Measurements from ENCODE around the gene HCN1.
A peak's percentile ranks its signal among the peaks of the same experiment; 100 is the strongest.

HCN1 gene

GRCh38 chr5:45696206-45696836 lies at the start of gene HCN1:
Gene HCN1 (minus strand): TSS chr5:45696380.
- no peak for TF ChIP-seq POLR2A (IDR thresholded peaks at IDR 0.05; ENCODE audit: low read length)
- TF ChIP-seq GATA1 (IDR thresholded peaks at IDR 0.05; ENCODE audit: low read depth, low read length), result no peak
- DNase-seq, result peak; percentile 47 to 56

GRCh38 chr5:45741110-45741509 lies 44.9 kb upstream of the HCN1 start:
- TF ChIP-seq POLR2A (IDR thresholded peaks at IDR 0.05; ENCODE audit: low read length), result no peak
- no peak for TF ChIP-seq GATA1 (IDR thresholded peaks at IDR 0.05; ENCODE audit: low read depth, low read length)
- DNase-seq, result no peak

- no peak for DNase-seq
- TF ChIP-seq POLR2A (IDR thresholded peaks at IDR 0.05; ENCODE audit: low read length) (no peak), GATA1 (IDR thresholded peaks at IDR 0.05; ENCODE audit: low read depth, low read length) (no peak)
Measured at GRCh38 chr5:45737153-45737552, 41.0 kb upstream of the HCN1 start.

GRCh38 chr5:45725537-45725936 lies 29.4 kb upstream of the HCN1 start:
- DNase-seq, result no peak
- no peak for TF ChIP-seq POLR2A (IDR thresholded peaks at IDR 0.05; ENCODE audit: low read length)
- no peak for TF ChIP-seq GATA1 (IDR thresholded peaks at IDR 0.05; ENCODE audit: low read depth, low read length)

- DNase-seq, result no peak
Measured at GRCh38 chr5:45697201-45697600, 1.0 kb upstream of the HCN1 start.

GRCh38 chr5:45695804-45696156 lies 400 bp downstream of the HCN1 start:
- no peak for TF ChIP-seq POLR2A (IDR thresholded peaks at IDR 0.05; ENCODE audit: low read length)
- no peak for TF ChIP-seq GATA1 (IDR thresholded peaks at IDR 0.05; ENCODE audit: low read depth, low read length)

More at GRCh38 chr5:45697201-45697600, 1.0 kb upstream of the HCN1 start:
- no peak for TF ChIP-seq POLR2A (IDR thresholded peaks at IDR 0.05; ENCODE audit: low read length)
- TF ChIP-seq GATA1 (IDR thresholded peaks at IDR 0.05; ENCODE audit: low read depth, low read length), result no peak

GRCh38 chr5:45694971-45695803 lies 993 bp downstream of the HCN1 start:
- no peak for DNase-seq
- TF ChIP-seq GATA1 (IDR thresholded peaks at IDR 0.05; ENCODE audit: low read depth, low read length) (no peak), POLR2A (IDR thresholded peaks at IDR 0.05; ENCODE audit: low read length) (no peak)

More at GRCh38 chr5:45695804-45696156, 400 bp downstream of the HCN1 start:
- DNase-seq, result no peak

GRCh38 chr5:45694255-45694814 lies 1.8 kb downstream of the HCN1 start:
- no peak for DNase-seq
- TF ChIP-seq POLR2A (IDR thresholded peaks at IDR 0.05; ENCODE audit: low read length) (no peak), GATA1 (IDR thresholded peaks at IDR 0.05; ENCODE audit: low read depth, low read length) (no peak)

- DNase-seq, result no peak
- no peak for TF ChIP-seq GATA1 (IDR thresholded peaks at IDR 0.05; ENCODE audit: low read depth, low read length)
- no peak for TF ChIP-seq POLR2A (IDR thresholded peaks at IDR 0.05; ENCODE audit: low read length)
Measured at GRCh38 chr5:45692481-45692880, 3.7 kb downstream of the HCN1 start.

GRCh38 chr5:45691656-45692055 lies 4.5 kb downstream of the HCN1 start:
- TF ChIP-seq POLR2A (IDR thresholded peaks at IDR 0.05; ENCODE audit: low read length), result no peak
- no peak for TF ChIP-seq GATA1 (IDR thresholded peaks at IDR 0.05; ENCODE audit: low read depth, low read length)
- DNase-seq, result no peak

- no peak for TF ChIP-seq POLR2A (IDR thresholded peaks at IDR 0.05; ENCODE audit: low read length)
- no peak for TF ChIP-seq GATA1 (IDR thresholded peaks at IDR 0.05; ENCODE audit: low read depth, low read length)
- DNase-seq, result no peak
Measured at GRCh38 chr5:45687701-45688100, 8.5 kb downstream of the HCN1 start.

GRCh38 chr5:45686620-45687019 lies 9.6 kb downstream of the HCN1 start:
- TF ChIP-seq POLR2A (IDR thresholded peaks at IDR 0.05; ENCODE audit: low read length) (no peak), GATA1 (IDR thresholded peaks at IDR 0.05; ENCODE audit: low read depth, low read length) (no peak)
- DNase-seq, result no peak

GRCh38 chr5:45684118-45684517 lies 12.1 kb downstream of the HCN1 start:
- no peak for TF ChIP-seq GATA1 (IDR thresholded peaks at IDR 0.05; ENCODE audit: low read depth, low read length)
- no peak for TF ChIP-seq POLR2A (IDR thresholded peaks at IDR 0.05; ENCODE audit: low read length)
- DNase-seq, result no peak

GRCh38 chr5:45680950-45681349 lies 15.2 kb downstream of the HCN1 start:
- TF ChIP-seq POLR2A (IDR thresholded peaks at IDR 0.05; ENCODE audit: low read length) (no peak), GATA1 (IDR thresholded peaks at IDR 0.05; ENCODE audit: low read depth, low read length) (no peak)
- DNase-seq, result no peak
